ENCODE data around the gene KLK6.

KLK6 gene

DNA sequence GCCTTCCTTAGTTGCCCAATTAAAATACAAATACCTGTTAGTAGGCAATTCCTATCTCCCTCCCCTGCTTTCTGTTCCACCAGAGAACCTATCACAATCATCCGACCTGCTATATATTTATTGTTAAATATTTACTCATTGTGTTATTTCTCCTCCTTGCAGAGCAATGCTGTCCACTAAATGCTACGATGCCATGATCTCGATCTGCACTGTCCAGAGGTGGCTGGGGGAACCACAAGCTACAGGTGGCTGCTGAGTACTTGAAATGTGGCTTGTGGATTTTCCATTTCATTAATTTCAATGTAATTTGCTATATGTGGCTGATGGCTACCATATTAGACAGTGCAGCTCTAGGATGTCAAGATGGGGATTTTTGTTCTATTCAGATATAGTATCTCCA, 5.1 kb downstream of the KLK6 start:
- Histone ChIP-seq H3K27ac (ENCODE audit: low read length) (no peak overlapping the region), H4K20me1 (ENCODE audit: insufficient read depth, low read length) (no peaks in the 10 kb centered on the region), H2AFZ (ENCODE audit: low read depth, low read length) (no peak overlapping the region), H3K4me2 (ENCODE audit: low read length) (no peak overlapping the region), H3K36me3 (replicated peaks; ENCODE audit: low read depth, low read length) (no peaks in the 10 kb centered on the region), H3K4me3 (ENCODE audit: low read length) (no peak overlapping the region), H3K27me3 (ENCODE audit: low read depth, low read length) (peaks cover 17% of the 10 kb centered on the region), H3K9me3 (ENCODE audit: insufficient read depth, low read length) (no peaks in the 10 kb centered on the region), H3K9ac (ENCODE audit: low read length) (no peak overlapping the region), H3K4me1 (ENCODE audit: low read length) (no peaks in the 10 kb centered on the region), H3K79me2 (ENCODE audit: low read length) (no peaks in the 10 kb centered on the region)
- TF ChIP-seq, protein P1, sequence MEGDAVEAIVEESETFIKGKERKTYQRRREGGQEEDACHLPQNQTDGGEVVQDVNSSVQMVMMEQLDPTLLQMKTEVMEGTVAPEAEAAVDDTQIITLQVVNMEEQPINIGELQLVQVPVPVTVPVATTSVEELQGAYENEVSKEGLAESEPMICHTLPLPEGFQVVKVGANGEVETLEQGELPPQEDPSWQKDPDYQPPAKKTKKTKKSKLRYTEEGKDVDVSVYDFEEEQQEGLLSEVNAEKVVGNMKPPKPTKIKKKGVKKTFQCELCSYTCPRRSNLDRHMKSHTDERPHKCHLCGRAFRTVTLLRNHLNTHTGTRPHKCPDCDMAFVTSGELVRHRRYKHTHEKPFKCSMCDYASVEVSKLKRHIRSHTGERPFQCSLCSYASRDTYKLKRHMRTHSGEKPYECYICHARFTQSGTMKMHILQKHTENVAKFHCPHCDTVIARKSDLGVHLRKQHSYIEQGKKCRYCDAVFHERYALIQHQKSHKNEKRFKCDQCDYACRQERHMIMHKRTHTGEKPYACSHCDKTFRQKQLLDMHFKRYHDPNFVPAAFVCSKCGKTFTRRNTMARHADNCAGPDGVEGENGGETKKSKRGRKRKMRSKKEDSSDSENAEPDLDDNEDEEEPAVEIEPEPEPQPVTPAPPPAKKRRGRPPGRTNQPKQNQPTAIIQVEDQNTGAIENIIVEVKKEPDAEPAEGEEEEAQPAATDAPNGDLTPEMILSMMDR (IDR thresholded peaks at IDR 0.05; ENCODE audit: low read depth, low read length) = no peak
- TF ChIP-seq EZH2phosphoT487 (IDR thresholded peaks at IDR 0.05; ENCODE audit: low read depth) = no peak

GRCh38 chr19:50963381-50963780, 6.0 kb downstream of the KLK6 start:
- Histone ChIP-seq H2AFZ (ENCODE audit: low read depth, low read length) (no peak overlapping the region), H3K4me1 (ENCODE audit: low read length) (no peaks in the 10 kb centered on the region), H3K4me3 (ENCODE audit: low read length) (no peak overlapping the region), H3K36me3 (replicated peaks; ENCODE audit: low read depth, low read length) (no peaks in the 10 kb centered on the region), H3K27me3 (ENCODE audit: low read depth, low read length) (peaks cover 21% of the 10 kb centered on the region), H3K9me3 (ENCODE audit: insufficient read depth, low read length) (no peaks in the 10 kb centered on the region), H3K4me2 (ENCODE audit: low read length) (no peak overlapping the region), H3K27ac (ENCODE audit: low read length) (no peak overlapping the region), H3K79me2 (ENCODE audit: low read length) (no peaks in the 10 kb centered on the region), H4K20me1 (ENCODE audit: insufficient read depth, low read length) (no peaks in the 10 kb centered on the region), H3K9ac (ENCODE audit: low read length) (no peak overlapping the region)
- TF ChIP-seq, protein P1 (IDR thresholded peaks at IDR 0.05; ENCODE audit: low read depth, low read length) = no peak
- no peak for TF ChIP-seq EZH2phosphoT487 (IDR thresholded peaks at IDR 0.05; ENCODE audit: low read depth)

DNA sequence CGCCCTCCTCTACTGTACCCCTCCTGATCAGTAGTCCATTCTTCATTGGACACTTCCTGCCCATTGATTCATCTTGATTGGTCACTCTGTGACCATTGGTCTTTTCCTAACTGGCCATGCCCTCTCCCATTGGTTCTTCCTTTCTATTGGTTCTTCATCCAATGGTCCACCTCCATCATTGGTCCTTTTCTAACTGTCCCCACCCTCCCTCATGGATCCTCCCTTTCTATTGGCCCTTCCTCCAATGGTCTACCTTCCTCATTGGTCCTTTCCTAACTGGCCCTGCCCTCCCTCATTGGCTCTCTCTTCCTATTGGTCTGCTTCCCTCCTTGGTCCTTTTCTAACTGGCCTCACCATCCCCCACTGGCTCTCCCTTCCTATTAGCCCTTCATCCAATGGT, 7.1 kb downstream of the KLK6 start:
- no peak overlapping the region for H3K4me3 ChIP-seq (ENCODE audit: low read length)
- H2AFZ ChIP-seq (ENCODE audit: low read depth, low read length) = no peak overlapping the region
- no peaks in the 10 kb centered on the region for H3K79me2 ChIP-seq (ENCODE audit: low read length)
- H3K4me1 ChIP-seq (ENCODE audit: low read length) = no peaks in the 10 kb centered on the region
- TF ChIP-seq EZH2phosphoT487 (IDR thresholded peaks at IDR 0.05; ENCODE audit: low read depth) = no peak
- TF ChIP-seq, protein P1 (IDR thresholded peaks at IDR 0.05; ENCODE audit: low read depth, low read length) = no peak
- no peak overlapping the region for H3K9ac ChIP-seq (ENCODE audit: low read length)
- no peak overlapping the region for H3K4me2 ChIP-seq (ENCODE audit: low read length)
- no peaks in the 10 kb centered on the region for H3K9me3 ChIP-seq (ENCODE audit: insufficient read depth, low read length)
- H3K36me3 ChIP-seq (replicated peaks; ENCODE audit: low read depth, low read length) = no peaks in the 10 kb centered on the region
- H3K27ac ChIP-seq (ENCODE audit: low read length) = no peak overlapping the region
- peaks cover 22% of the 10 kb centered on the region; the same call in 1 of the 2 replicates for H3K27me3 ChIP-seq (ENCODE audit: low read depth, low read length)
- no peaks in the 10 kb centered on the region for H4K20me1 ChIP-seq (ENCODE audit: insufficient read depth, low read length)

DNA sequence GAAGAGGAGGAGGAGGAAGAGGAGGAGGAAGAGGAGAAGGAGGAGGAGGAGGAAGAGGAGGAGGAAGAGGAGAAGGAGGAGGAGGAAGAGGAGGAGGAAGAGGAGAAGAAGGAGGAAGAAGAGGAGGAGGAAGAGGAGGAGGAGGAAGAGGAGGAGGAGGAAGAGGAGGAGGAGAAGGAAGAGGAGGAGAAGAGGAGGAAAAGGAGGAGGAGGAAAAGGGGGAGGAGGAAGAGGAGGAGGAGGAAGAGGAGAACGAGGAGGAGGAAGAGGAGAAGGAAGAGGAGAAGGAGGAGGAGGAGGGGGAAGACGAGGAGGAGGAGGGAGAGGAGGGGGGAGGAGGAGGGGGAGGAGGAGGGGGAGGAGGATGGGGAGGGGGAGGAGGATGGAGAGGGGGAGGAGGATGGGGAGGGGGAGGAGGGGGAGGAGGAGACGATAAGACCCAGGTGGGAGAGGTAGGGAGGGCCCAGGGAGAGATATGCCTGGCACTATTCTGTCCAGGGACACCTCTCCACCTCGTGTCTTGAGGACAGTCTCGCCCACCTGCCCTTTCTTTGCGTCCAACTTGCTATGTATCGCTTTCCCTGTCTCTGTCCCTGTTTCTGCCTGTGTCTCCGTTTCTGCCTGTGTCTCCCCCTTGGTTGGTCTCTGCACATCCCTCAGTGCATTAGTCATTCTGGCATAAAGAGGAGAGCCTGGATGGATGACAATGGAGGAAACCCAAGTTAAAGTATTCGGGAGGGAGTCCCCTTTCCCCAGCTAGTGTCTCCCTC, 9.5 kb downstream of the KLK6 start:
- no peak overlapping the region for H3K27ac ChIP-seq (ENCODE audit: low read length)
- no peaks in the 10 kb centered on the region for H3K36me3 ChIP-seq (replicated peaks; ENCODE audit: low read depth, low read length)
- no peaks in the 10 kb centered on the region for H4K20me1 ChIP-seq (ENCODE audit: insufficient read depth, low read length)
- H3K4me3 ChIP-seq (ENCODE audit: low read length) = no peak overlapping the region
- no peaks in the 10 kb centered on the region for H3K79me2 ChIP-seq (ENCODE audit: low read length)
- TF ChIP-seq, protein P1 (IDR thresholded peaks at IDR 0.05; ENCODE audit: low read depth, low read length) = no peak
- no peak for TF ChIP-seq EZH2phosphoT487 (IDR thresholded peaks at IDR 0.05; ENCODE audit: low read depth)
- no peak overlapping the region for H3K4me2 ChIP-seq (ENCODE audit: low read length)
- H3K9ac ChIP-seq (ENCODE audit: low read length) = no peak overlapping the region
- H3K9me3 ChIP-seq (ENCODE audit: insufficient read depth, low read length) = no peaks in the 10 kb centered on the region
- no peak overlapping the region for H2AFZ ChIP-seq (ENCODE audit: low read depth, low read length)
- no peaks in the 10 kb centered on the region for H3K4me1 ChIP-seq (ENCODE audit: low read length)
- peaks cover 23% of the 10 kb centered on the region; the same call in 1 of the 2 replicates for H3K27me3 ChIP-seq (ENCODE audit: low read depth, low read length)
